Chondrocyte (in vitro differentiated cells): ENCODE measurements around the gene GNAS-AS1. TPM values are rescaled to one million over a fixed set of nuclear protein-coding genes. Genes with fewer than 3 reads are reported as not detected.
"Not testable (repeated sequence)": the region's sequence is repeated elsewhere in the genome, so short reads cannot be mapped to it uniquely, and the experiment has no call there.

Experiments
- DNase-seq: peaks from one replicate; pipeline ENCODE4 v3.0.0; 2021; ENCODE audit warnings: mixed read lengths, low spot score
- H3K27ac Mint-ChIP-seq: one replicate; pipeline ENCODE4 v1.8.0; 2021; ENCODE audit warnings: mild to moderate bottlenecking, moderate library complexity, mixed read lengths; ENCODE audit not compliant: unreplicated experiment
- H3K27me3 Mint-ChIP-seq: 2 replicates; pipeline ENCODE4 v1.8.0; 2021; ENCODE audit warnings: low read depth, mixed read lengths
- H3K36me3 Mint-ChIP-seq: 2 replicates; pipeline ENCODE4 v1.8.0; 2021; ENCODE audit warnings: low read depth, mixed read lengths
- H3K4me1 Mint-ChIP-seq: 2 replicates; pipeline ENCODE4 v1.8.0; 2021; ENCODE audit warnings: low read depth, mild to moderate bottlenecking, mixed read lengths
- H3K4me3 Mint-ChIP-seq: one replicate; pipeline ENCODE4 v1.8.0; 2021; ENCODE audit warnings: mild to moderate bottlenecking, moderate library complexity, mixed read lengths; ENCODE audit not compliant: unreplicated experiment
- H3K9me3 Mint-ChIP-seq: 2 replicates; pipeline ENCODE4 v1.8.0; 2021; ENCODE audit warnings: low read depth, mixed read lengths
- total RNA-seq: library from RNA; stranded (reverse); gene quantifications from 3 replicates; pipeline ENCODE4 v1.2.1, GENCODE V29; 2021
- TF ChIP-seq, protein P1 (sequence below): fragments of 200-600 bp; sonication (generic); IDR thresholded peaks from 2 replicates; pipeline ENCODE4 v1.5.0; 2021; ENCODE audit warnings: antibody characterized with exemption, mild to moderate bottlenecking, moderate library complexity

Gene GNAS-AS1
- total RNA-seq, 1 donor from 2014 or later, result 1.1 TPM

- TF ChIP-seq, protein P1, sequence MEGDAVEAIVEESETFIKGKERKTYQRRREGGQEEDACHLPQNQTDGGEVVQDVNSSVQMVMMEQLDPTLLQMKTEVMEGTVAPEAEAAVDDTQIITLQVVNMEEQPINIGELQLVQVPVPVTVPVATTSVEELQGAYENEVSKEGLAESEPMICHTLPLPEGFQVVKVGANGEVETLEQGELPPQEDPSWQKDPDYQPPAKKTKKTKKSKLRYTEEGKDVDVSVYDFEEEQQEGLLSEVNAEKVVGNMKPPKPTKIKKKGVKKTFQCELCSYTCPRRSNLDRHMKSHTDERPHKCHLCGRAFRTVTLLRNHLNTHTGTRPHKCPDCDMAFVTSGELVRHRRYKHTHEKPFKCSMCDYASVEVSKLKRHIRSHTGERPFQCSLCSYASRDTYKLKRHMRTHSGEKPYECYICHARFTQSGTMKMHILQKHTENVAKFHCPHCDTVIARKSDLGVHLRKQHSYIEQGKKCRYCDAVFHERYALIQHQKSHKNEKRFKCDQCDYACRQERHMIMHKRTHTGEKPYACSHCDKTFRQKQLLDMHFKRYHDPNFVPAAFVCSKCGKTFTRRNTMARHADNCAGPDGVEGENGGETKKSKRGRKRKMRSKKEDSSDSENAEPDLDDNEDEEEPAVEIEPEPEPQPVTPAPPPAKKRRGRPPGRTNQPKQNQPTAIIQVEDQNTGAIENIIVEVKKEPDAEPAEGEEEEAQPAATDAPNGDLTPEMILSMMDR, result no peak
- no peaks in the 10 kb centered on the region for H3K9me3 Mint-ChIP-seq
- H3K27ac Mint-ChIP-seq, result no peak overlapping the region
- no peak overlapping the region for H3K4me3 Mint-ChIP-seq
- peaks cover 16% of the 10 kb centered on the region for H3K4me1 Mint-ChIP-seq
- no peaks in the 10 kb centered on the region for H3K27me3 Mint-ChIP-seq
- DNase-seq, result no peak
- peaks cover 4% of the 10 kb centered on the region for H3K36me3 Mint-ChIP-seq
Observed at GRCh38 chr20:58825450-58825849, 25.3 kb downstream of the GNAS-AS1 start.

GRCh38 chr20:58824843-58825242 is 25.9 kb downstream of the GNAS-AS1 start:
- Mint-ChIP-seq H3K27ac (no peak overlapping the region), H3K36me3 (peaks cover 4% of the 10 kb centered on the region), H3K27me3 (no peaks in the 10 kb centered on the region), H3K4me1 (peaks cover 15% of the 10 kb centered on the region), H3K4me3 (no peak overlapping the region), H3K9me3 (no peaks in the 10 kb centered on the region)
- no peak for DNase-seq
- TF ChIP-seq, protein P1, result no peak

DNA sequence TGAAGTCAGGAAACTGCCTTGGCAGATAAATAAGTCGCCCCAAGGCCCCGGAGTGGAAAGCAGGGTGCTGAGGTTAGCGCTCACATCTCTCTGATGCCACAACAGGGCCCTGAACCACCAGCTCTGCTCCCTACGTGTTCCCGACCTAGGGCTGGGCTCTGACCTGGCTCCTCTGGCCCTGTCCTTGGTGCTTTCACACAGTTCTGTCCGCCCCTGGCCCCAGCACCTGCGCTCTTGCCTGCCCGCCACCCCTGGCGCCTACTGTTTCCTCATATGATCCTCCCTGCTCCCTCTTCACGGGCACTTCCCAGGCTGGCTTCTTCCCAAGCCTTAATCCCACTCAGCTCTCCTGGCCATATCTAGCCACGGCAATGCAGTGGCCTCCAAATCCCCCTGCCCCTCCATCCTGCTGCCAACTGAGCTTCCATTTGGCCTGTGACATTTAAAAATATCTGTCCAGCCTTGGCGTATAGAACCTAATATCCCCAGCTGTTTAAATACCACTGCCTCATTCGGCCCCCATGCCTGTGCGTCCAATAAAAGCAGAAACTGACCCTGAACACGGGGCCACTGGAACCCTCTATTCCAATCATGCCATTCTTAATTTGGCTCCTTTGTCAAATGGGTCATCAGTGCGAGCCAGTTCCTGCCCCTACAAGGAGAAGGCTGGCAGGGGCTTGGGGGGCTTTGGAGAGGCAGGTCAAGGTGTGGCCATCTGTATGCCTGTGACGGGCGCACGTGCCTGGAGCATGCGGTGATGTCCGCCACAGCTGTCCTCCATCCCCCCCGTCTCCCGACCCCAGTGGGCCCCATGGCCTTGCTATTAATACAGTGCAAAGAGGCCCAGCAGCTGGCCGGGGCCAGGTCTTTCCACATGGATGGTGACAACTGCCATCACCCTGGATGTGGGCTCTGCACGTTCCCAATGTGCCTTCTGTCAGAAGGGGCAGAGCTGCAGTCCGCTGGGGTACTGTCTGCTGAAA is 27.7 kb downstream of the GNAS-AS1 start:
- DNase-seq, result peak; percentile 87
- Mint-ChIP-seq H3K27ac (no peak overlapping the region), H3K36me3 (peaks cover 2% of the 10 kb centered on the region), H3K9me3 (no peaks in the 10 kb centered on the region), H3K4me3 (no peak overlapping the region), H3K4me1 (peaks cover 10% of the 10 kb centered on the region), H3K27me3 (no peaks in the 10 kb centered on the region)
- TF ChIP-seq, protein P1, result no peak

GRCh38 chr20:58822149-58822548 is 28.6 kb downstream of the GNAS-AS1 start:
- Mint-ChIP-seq H3K4me1 (peaks cover 10% of the 10 kb centered on the region), H3K9me3 (no peaks in the 10 kb centered on the region), H3K4me3 (no peak overlapping the region), H3K36me3 (peaks cover 2% of the 10 kb centered on the region), H3K27ac (no peak overlapping the region), H3K27me3 (no peaks in the 10 kb centered on the region)
- TF ChIP-seq, protein P1, result no peak
- peak; percentile 42 for DNase-seq

GRCh38 chr20:58820515-58820914 is 30.2 kb downstream of the GNAS-AS1 start:
- H3K4me3 Mint-ChIP-seq, DNase-seq, H3K36me3 Mint-ChIP-seq, H3K27ac Mint-ChIP-seq, H3K4me1 Mint-ChIP-seq, H3K9me3 Mint-ChIP-seq, H3K27me3 Mint-ChIP-seq: not testable (repeated sequence)
